Fibroblast of lung (primary cell): ENCODE data around the gene MICAL1. TPM values are rescaled to one million over a fixed set of nuclear protein-coding genes. Genes with fewer than 3 reads are reported as not detected.

Experiments
- DNase-seq, 2 donors: peaks; one replicate each; pipeline versions ENCODE4 v3.0.0 to v3.0.0-alpha.2; 2010; ENCODE audit warnings: low read depth in 2 of 2
- H2AFZ ChIP-seq: 2 replicates; pipeline ENCODE4 v1.5.1; 2012; ENCODE audit warnings: low read length, control low read depth, inconsistent platforms
- H3K27ac ChIP-seq: 2 replicates; pipeline ENCODE4 v1.5.1; 2011; ENCODE audit warnings: low read length, control low read depth; ENCODE audit not compliant: insufficient read depth
- H3K27me3 ChIP-seq: 2 replicates; pipeline ENCODE4 v1.5.1; 2011; ENCODE audit warnings: mild to moderate bottlenecking, low read length; ENCODE audit not compliant: control insufficient read depth, insufficient read depth
- H3K36me3 ChIP-seq: 2 replicates; pipeline ENCODE4 v1.5.1; 2011; ENCODE audit warnings: low read length; ENCODE audit not compliant: control insufficient read depth, insufficient read depth
- H3K4me1 ChIP-seq: 2 replicates; pipeline ENCODE4 v1.5.1; 2011; ENCODE audit warnings: low read length; ENCODE audit not compliant: control insufficient read depth, insufficient read depth; ENCODE audit errors: extremely low read depth
- H3K4me2 ChIP-seq: 2 replicates; pipeline ENCODE4 v1.5.1; 2011; ENCODE audit warnings: low read length, control low read depth; ENCODE audit not compliant: insufficient read depth; ENCODE audit errors: extremely low read depth
- H3K4me3 ChIP-seq, 4 experiments: fragments of 200-600 bp in 1 of 4; sonication (generic) in 1 of 4; replicated peaks in 1 of 4; 2 replicates each; pipeline ENCODE4 v1.5.1; 2011 to 2016; ENCODE audit warnings: low read length in 4 of 4, low read depth in 3 of 4, mild to moderate bottlenecking in 3 of 4, control low read depth in 2 of 4, inconsistent platforms in 1 of 4, mixed read lengths in 1 of 4; ENCODE audit not compliant: insufficient read depth in 1 of 4; ENCODE audit errors: control extremely low read depth in 1 of 4
- H3K79me2 ChIP-seq: 2 replicates; pipeline ENCODE4 v1.5.1; 2012; ENCODE audit warnings: mild to moderate bottlenecking, low read length, inconsistent platforms; ENCODE audit not compliant: control insufficient read depth, insufficient read depth
- H3K9ac ChIP-seq: 2 replicates; pipeline ENCODE4 v1.5.1; 2011; ENCODE audit warnings: mild to moderate bottlenecking, low read length, control low read depth; ENCODE audit not compliant: insufficient read depth
- H3K9me3 ChIP-seq: 2 replicates; pipeline ENCODE4 v1.5.1; 2012; ENCODE audit warnings: low read depth, low read length; ENCODE audit not compliant: control insufficient read depth, insufficient read depth
- H4K20me1 ChIP-seq: 2 replicates; pipeline ENCODE4 v1.5.1; 2011; ENCODE audit warnings: low read length; ENCODE audit not compliant: control insufficient read depth, insufficient read depth; ENCODE audit errors: extremely low read depth
- EZH2 ChIP-seq: IDR thresholded peaks from 2 replicates; pipeline ENCODE4 v1.5.1; 2012; ENCODE audit warnings: low read length, control low read depth, mild to moderate bottlenecking; ENCODE audit errors: missing control alignments
- polyA minus RNA-seq: library from RNA; depleted of rRNA, polyadenylated mRNA; stranded (reverse); fragments of >200 nt; gene quantifications from 2 replicates; pipeline ENCODE4 v1.2.3, GENCODE V29; 2011; ENCODE audit warnings: low replicate concordance
- polyA plus RNA-seq, 2 donors: library from polyadenylated mRNA; depleted of rRNA in 1 of 2; stranded (reverse) in 1 of 2; unstranded in 1 of 2; fragments of >200 nt; gene quantifications; 2 replicates each; pipeline ENCODE4 v1.2.1, GENCODE V29; 2011 to 2012; ENCODE audit warnings: missing spikeins in 1 of 2
- total RNA-seq: library from RNA; depleted of rRNA; stranded (reverse); fragments of >200 nt; gene quantifications from 2 replicates; pipeline ENCODE4 v1.2.1, GENCODE V29; 2014
- TF ChIP-seq, protein P1 (sequence below), 2 donors: IDR thresholded peaks in 1 of 2; conservative IDR thresholded peaks in 1 of 2; 1 replicate in 1 of 2; 2 replicates in 1 of 2; pipeline ENCODE4 v1.5.1; 2011 to 2012; ENCODE audit warnings: low read length in 2 of 2, control low read depth in 1 of 2, inconsistent platforms in 1 of 2, low read depth in 1 of 2, mild to moderate bottlenecking in 1 of 2

Gene MICAL1
- 30.8 and 53.5 TPM in 2 replicates for total RNA-seq
- 30.5 and 37.5 TPM in 2 replicates for polyA plus RNA-seq
- polyA plus RNA-seq (2012) = 47.9 and 58.0 TPM in 2 replicates
- 95.6 and 113 TPM in 2 replicates for polyA minus RNA-seq

GRCh38 chr6:109455437-109456110, at the start of gene MICAL1:
TSS of gene MICAL1 (minus strand) at chr6:109455772. CDS start at chr6:109454196, 1,576 bp downstream.
- Histone ChIP-seq H3K27me3 (no peaks in the 10 kb centered on the region), H3K79me2 (peaks cover 24% of the 10 kb centered on the region), H3K4me2 (peak within 1 kb of the TSS; percentile 95), H2AFZ (peak within 1 kb of the TSS; percentile 70), H3K9me3 (no peaks in the 10 kb centered on the region), H3K9ac (peak within 1 kb of the TSS; percentile 81), H3K4me3 (peak within 1 kb of the TSS; percentile 82 to 93 (median 89)), H4K20me1 (no peaks in the 10 kb centered on the region), H3K4me1 (peaks cover 7% of the 10 kb centered on the region), H3K27ac (peak within 1 kb of the TSS; percentile 89), H3K36me3 (peaks cover 14% of the 10 kb centered on the region)
- peak; percentile 53 to 63 for DNase-seq
- TF ChIP-seq EZH2 = no peak
- TF ChIP-seq, protein P1, sequence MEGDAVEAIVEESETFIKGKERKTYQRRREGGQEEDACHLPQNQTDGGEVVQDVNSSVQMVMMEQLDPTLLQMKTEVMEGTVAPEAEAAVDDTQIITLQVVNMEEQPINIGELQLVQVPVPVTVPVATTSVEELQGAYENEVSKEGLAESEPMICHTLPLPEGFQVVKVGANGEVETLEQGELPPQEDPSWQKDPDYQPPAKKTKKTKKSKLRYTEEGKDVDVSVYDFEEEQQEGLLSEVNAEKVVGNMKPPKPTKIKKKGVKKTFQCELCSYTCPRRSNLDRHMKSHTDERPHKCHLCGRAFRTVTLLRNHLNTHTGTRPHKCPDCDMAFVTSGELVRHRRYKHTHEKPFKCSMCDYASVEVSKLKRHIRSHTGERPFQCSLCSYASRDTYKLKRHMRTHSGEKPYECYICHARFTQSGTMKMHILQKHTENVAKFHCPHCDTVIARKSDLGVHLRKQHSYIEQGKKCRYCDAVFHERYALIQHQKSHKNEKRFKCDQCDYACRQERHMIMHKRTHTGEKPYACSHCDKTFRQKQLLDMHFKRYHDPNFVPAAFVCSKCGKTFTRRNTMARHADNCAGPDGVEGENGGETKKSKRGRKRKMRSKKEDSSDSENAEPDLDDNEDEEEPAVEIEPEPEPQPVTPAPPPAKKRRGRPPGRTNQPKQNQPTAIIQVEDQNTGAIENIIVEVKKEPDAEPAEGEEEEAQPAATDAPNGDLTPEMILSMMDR (conservative IDR thresholded peaks at IDR 0.05 in 1 of 2, IDR thresholded peaks at IDR 0.05 in 1 of 2; ENCODE audit: low read depth in 1 of 2, low read length in 2 of 2) = peak in 1 of 2 donors; percentile 27

DNA sequence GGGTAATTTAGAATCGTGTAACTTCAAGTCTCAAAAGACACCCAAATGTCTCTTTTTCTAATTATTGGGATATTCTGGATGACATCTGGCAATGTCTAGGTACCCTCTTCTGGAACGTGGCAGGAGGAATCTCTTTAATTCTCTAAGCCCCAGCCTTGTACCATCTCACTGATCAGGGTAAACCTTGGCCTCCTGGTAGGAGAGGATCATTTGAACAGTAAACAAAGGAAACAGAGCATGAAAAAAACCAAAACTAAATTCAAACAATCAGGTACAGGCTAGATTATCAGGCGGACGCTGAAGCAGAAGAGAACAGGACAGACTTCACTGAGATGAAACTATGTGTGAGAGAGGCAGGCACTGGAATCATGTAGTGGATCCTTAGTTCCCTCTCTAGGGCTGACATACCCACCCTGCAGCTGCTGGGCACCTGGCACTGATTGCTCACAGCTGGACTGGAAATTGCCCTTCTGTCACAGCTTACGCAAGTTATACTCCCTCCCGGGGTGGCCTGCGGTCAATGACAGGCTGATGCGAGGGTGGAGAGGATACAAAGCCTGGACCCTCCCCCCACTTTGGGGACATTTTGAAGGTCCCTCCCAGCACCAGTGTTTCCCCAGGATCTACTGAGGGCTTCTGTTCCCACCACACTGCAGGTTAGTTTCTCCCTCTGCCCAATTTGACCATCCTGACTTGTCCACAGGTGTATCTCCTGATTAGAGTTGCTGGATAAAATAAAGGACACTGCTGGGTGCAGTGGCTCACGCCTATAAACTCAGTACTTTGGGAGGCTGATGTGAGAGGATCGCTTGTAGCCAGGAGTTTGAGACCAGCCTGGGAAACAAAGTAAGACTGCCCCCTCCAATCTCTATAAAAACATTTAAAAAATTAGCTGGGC, 48.0 kb upstream of the MICAL1 start:
- Histone ChIP-seq H3K4me3 (no peak overlapping the region), H3K27me3 (peaks cover 3% of the 10 kb centered on the region), H2AFZ (no peak overlapping the region), H3K27ac (no peak overlapping the region), H3K79me2 (no peaks in the 10 kb centered on the region), H4K20me1 (no peaks in the 10 kb centered on the region), H3K9me3 (no peaks in the 10 kb centered on the region), H3K4me2 (no peak overlapping the region), H3K4me1 (no peaks in the 10 kb centered on the region), H3K9ac (no peak overlapping the region), H3K36me3 (no peaks in the 10 kb centered on the region)
- DNase-seq = peak in 1 of 2 donors; percentile 47
- TF ChIP-seq, protein P1 (conservative IDR thresholded peaks at IDR 0.05 in 1 of 2, IDR thresholded peaks at IDR 0.05 in 1 of 2; ENCODE audit: low read depth in 1 of 2, low read length in 2 of 2) = no peak
- TF ChIP-seq EZH2 = no peak

DNA sequence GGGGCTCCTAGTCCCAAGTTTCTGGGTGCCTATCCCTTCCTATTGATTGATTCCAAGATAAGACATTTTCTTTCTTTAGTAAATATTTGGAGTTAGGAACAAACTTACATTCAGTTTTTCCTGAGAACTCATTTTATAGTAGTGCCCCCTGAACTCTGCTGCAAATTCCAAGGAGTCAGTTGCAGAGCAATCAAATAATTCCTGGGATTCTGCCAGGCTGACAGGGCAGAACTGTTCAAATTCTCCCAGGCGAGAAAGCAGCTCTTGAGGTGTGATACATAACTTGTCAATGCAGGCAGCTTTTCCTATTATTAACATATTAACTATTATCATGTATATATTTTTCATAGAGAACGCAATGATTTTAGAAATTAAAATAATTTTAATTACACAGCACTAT, 43.4 kb upstream of the MICAL1 start:
- peaks cover 2% of the 10 kb centered on the region for H3K27me3 ChIP-seq
- TF ChIP-seq, protein P1 (conservative IDR thresholded peaks at IDR 0.05 in 1 of 2, IDR thresholded peaks at IDR 0.05 in 1 of 2; ENCODE audit: low read depth in 1 of 2, low read length in 2 of 2) = no peak
- TF ChIP-seq EZH2 = no peak
- H3K79me2 ChIP-seq = no peaks in the 10 kb centered on the region
- no peaks in the 10 kb centered on the region for H4K20me1 ChIP-seq
- no peak overlapping the region for H2AFZ ChIP-seq
- H3K4me1 ChIP-seq = no peaks in the 10 kb centered on the region
- H3K27ac ChIP-seq = no peak overlapping the region
- no peaks in the 10 kb centered on the region for H3K9me3 ChIP-seq
- H3K4me2 ChIP-seq = no peak overlapping the region
- H3K36me3 ChIP-seq = no peaks in the 10 kb centered on the region
- H3K9ac ChIP-seq = no peak overlapping the region
- DNase-seq = no peak
- no peak overlapping the region for H3K4me3 ChIP-seq
